ENCODE data around the gene PEX11G.

Gene PEX11G

GRCh38 chr19:7527516-7528191 is 38.8 kb upstream of the PEX11G start:
- Histone ChIP-seq H3K9me3 (ENCODE audit: control insufficient read depth, insufficient read depth, low read length) (no peaks in the 10 kb centered on the region), H3K9ac (ENCODE audit: low read depth, low read length) (no peak overlapping the region), H3K36me3 (ENCODE audit: control insufficient read depth, insufficient read depth, low read length) (peaks cover 8% of the 10 kb centered on the region)

GRCh38 chr19:7526059-7526929 is 37.5 kb upstream of the PEX11G start:
- Histone ChIP-seq H3K9ac (ENCODE audit: low read depth, low read length) (no peak overlapping the region), H3K4me1 (ENCODE audit: control insufficient read depth, insufficient read depth, low read length) (no peaks in the 10 kb centered on the region), H3K4me3 (ENCODE audit: low read depth, low read length) (no peak overlapping the region), H3K27me3 (ENCODE audit: control insufficient read depth, insufficient read depth, low read length) (no peaks in the 10 kb centered on the region), H3K36me3 (ENCODE audit: control insufficient read depth, insufficient read depth, low read length) (peaks cover 8% of the 10 kb centered on the region), H3K9me3 (ENCODE audit: control insufficient read depth, insufficient read depth, low read length) (no peaks in the 10 kb centered on the region)

More at GRCh38 chr19:7527516-7528191, 38.8 kb upstream of the PEX11G start:
- H3K4me1 ChIP-seq (ENCODE audit: control insufficient read depth, insufficient read depth, low read length) = no peaks in the 10 kb centered on the region
- no peak overlapping the region for H3K4me3 ChIP-seq (ENCODE audit: low read depth, low read length)
- no peaks in the 10 kb centered on the region for H3K27me3 ChIP-seq (ENCODE audit: control insufficient read depth, insufficient read depth, low read length)

- H3K4me3 ChIP-seq (ENCODE audit: low read depth, low read length) = no peak overlapping the region
- H3K9ac ChIP-seq (ENCODE audit: low read depth, low read length) = no peak overlapping the region
- peaks cover 8% of the 10 kb centered on the region for H3K36me3 ChIP-seq (ENCODE audit: control insufficient read depth, insufficient read depth, low read length)
- no peaks in the 10 kb centered on the region for H3K27me3 ChIP-seq (ENCODE audit: control insufficient read depth, insufficient read depth, low read length)
- H3K4me1 ChIP-seq (ENCODE audit: control insufficient read depth, insufficient read depth, low read length) = no peaks in the 10 kb centered on the region
- no peaks in the 10 kb centered on the region for H3K9me3 ChIP-seq (ENCODE audit: control insufficient read depth, insufficient read depth, low read length)
Observed at GRCh38 chr19:7524992-7525739, 36.3 kb upstream of the PEX11G start.

GRCh38 chr19:7524523-7524922 is 35.7 kb upstream of the PEX11G start:
- Histone ChIP-seq H3K9me3 (ENCODE audit: control insufficient read depth, insufficient read depth, low read length) (no peaks in the 10 kb centered on the region), H3K4me1 (ENCODE audit: control insufficient read depth, insufficient read depth, low read length) (no peaks in the 10 kb centered on the region), H3K36me3 (ENCODE audit: control insufficient read depth, insufficient read depth, low read length) (peaks cover 4% of the 10 kb centered on the region), H3K9ac (ENCODE audit: low read depth, low read length) (no peak overlapping the region), H3K4me3 (ENCODE audit: low read depth, low read length) (no peak overlapping the region), H3K27me3 (ENCODE audit: control insufficient read depth, insufficient read depth, low read length) (no peaks in the 10 kb centered on the region)

GRCh38 chr19:7522923-7523667 is 34.3 kb upstream of the PEX11G start:
- peak overlapping the region; percentile 67 for H3K4me3 ChIP-seq (ENCODE audit: low read depth, low read length)
- peaks cover 2% of the 10 kb centered on the region for H3K36me3 ChIP-seq (ENCODE audit: control insufficient read depth, insufficient read depth, low read length)
- H3K27me3 ChIP-seq (ENCODE audit: control insufficient read depth, insufficient read depth, low read length) = no peaks in the 10 kb centered on the region
- no peaks in the 10 kb centered on the region for H3K4me1 ChIP-seq (ENCODE audit: control insufficient read depth, insufficient read depth, low read length)
- no peaks in the 10 kb centered on the region for H3K9me3 ChIP-seq (ENCODE audit: control insufficient read depth, insufficient read depth, low read length)
- H3K9ac ChIP-seq (ENCODE audit: low read depth, low read length) = no peak overlapping the region

- Histone ChIP-seq H3K4me1 (ENCODE audit: control insufficient read depth, insufficient read depth, low read length) (no peaks in the 10 kb centered on the region), H3K27me3 (ENCODE audit: control insufficient read depth, insufficient read depth, low read length) (no peaks in the 10 kb centered on the region), H3K4me3 (ENCODE audit: low read depth, low read length) (peak within 1 kb of the TSS; percentile 67), H3K9me3 (ENCODE audit: control insufficient read depth, insufficient read depth, low read length) (no peaks in the 10 kb centered on the region), H3K36me3 (ENCODE audit: control insufficient read depth, insufficient read depth, low read length) (peaks cover 2% of the 10 kb centered on the region), H3K9ac (ENCODE audit: low read depth, low read length) (no peak within 1 kb of the TSS)
Observed at GRCh38 chr19:7522072-7522922, 33.5 kb upstream of the PEX11G start, which contains the start of gene MCOLN1. Gene MCOLN1 (plus strand): TSS chr19:7522624. CDS start chr19:7522751, 127 bp downstream.

- H3K27me3 ChIP-seq (ENCODE audit: control insufficient read depth, insufficient read depth, low read length) = no peaks in the 10 kb centered on the region
- H3K9me3 ChIP-seq (ENCODE audit: control insufficient read depth, insufficient read depth, low read length) = no peaks in the 10 kb centered on the region
- H3K4me1 ChIP-seq (ENCODE audit: control insufficient read depth, insufficient read depth, low read length) = no peaks in the 10 kb centered on the region
- no peak overlapping the region for H3K9ac ChIP-seq (ENCODE audit: low read depth, low read length)
- peak overlapping the region; percentile 67 for H3K4me3 ChIP-seq (ENCODE audit: low read depth, low read length)
- H3K36me3 ChIP-seq (ENCODE audit: control insufficient read depth, insufficient read depth, low read length) = peaks cover under 1% of the 10 kb centered on the region
Observed at GRCh38 chr19:7521551-7522071, 32.8 kb upstream of the PEX11G start.

- Histone ChIP-seq H3K9me3 (ENCODE audit: control insufficient read depth, insufficient read depth, low read length) (no peaks in the 10 kb centered on the region), H3K4me1 (ENCODE audit: control insufficient read depth, insufficient read depth, low read length) (peaks cover 3% of the 10 kb centered on the region), H3K4me3 (ENCODE audit: low read depth, low read length) (no peak overlapping the region), H3K36me3 (ENCODE audit: control insufficient read depth, insufficient read depth, low read length) (no peaks in the 10 kb centered on the region), H3K9ac (ENCODE audit: low read depth, low read length) (no peak overlapping the region), H3K27me3 (ENCODE audit: control insufficient read depth, insufficient read depth, low read length) (no peaks in the 10 kb centered on the region)
Observed at GRCh38 chr19:7520131-7521051, 31.6 kb upstream of the PEX11G start.

GRCh38 chr19:7519361-7520130 is 30.7 kb upstream of the PEX11G start:
- Histone ChIP-seq H3K9ac (ENCODE audit: low read depth, low read length) (no peak overlapping the region), H3K27me3 (ENCODE audit: control insufficient read depth, insufficient read depth, low read length) (no peaks in the 10 kb centered on the region), H3K4me3 (ENCODE audit: low read depth, low read length) (no peak overlapping the region), H3K9me3 (ENCODE audit: control insufficient read depth, insufficient read depth, low read length) (no peaks in the 10 kb centered on the region), H3K36me3 (ENCODE audit: control insufficient read depth, insufficient read depth, low read length) (no peaks in the 10 kb centered on the region), H3K4me1 (ENCODE audit: control insufficient read depth, insufficient read depth, low read length) (peaks cover 5% of the 10 kb centered on the region)

Measured in iPS-15b (cell line).